Measurements from ENCODE around the gene EDARADD.

DNA sequence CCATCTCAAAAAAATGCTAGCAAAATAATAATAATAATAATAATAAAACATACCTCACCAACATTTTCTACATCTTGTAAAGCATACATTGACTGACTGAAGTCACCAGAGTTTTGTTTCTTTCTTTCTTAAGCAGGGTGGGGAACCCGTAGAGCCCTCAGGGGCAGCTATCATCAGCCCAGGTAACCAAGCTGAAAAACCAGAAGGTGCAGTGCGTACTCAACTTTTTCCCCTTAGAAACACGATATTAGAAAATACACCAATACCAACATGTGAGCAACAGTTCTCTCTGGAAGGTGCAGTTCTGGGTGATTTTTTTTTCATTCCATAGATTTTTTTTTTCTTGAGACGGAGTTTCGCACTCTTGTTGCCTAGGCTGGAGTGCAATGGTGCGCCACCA is 75.4 kb downstream of the EDARADD start:
- TF ChIP-seq, protein P1, sequence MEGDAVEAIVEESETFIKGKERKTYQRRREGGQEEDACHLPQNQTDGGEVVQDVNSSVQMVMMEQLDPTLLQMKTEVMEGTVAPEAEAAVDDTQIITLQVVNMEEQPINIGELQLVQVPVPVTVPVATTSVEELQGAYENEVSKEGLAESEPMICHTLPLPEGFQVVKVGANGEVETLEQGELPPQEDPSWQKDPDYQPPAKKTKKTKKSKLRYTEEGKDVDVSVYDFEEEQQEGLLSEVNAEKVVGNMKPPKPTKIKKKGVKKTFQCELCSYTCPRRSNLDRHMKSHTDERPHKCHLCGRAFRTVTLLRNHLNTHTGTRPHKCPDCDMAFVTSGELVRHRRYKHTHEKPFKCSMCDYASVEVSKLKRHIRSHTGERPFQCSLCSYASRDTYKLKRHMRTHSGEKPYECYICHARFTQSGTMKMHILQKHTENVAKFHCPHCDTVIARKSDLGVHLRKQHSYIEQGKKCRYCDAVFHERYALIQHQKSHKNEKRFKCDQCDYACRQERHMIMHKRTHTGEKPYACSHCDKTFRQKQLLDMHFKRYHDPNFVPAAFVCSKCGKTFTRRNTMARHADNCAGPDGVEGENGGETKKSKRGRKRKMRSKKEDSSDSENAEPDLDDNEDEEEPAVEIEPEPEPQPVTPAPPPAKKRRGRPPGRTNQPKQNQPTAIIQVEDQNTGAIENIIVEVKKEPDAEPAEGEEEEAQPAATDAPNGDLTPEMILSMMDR (IDR thresholded peaks at IDR 0.05) = no peak
- TF ChIP-seq POLR2A (IDR thresholded peaks at IDR 0.05) = no peak
